ENCODE measurements around the gene MB21D2.
"Not testable (repeated sequence)": the region's sequence is repeated elsewhere in the genome, so short reads cannot be mapped to it uniquely, and the experiment has no call there.

MB21D2 gene

DNA sequence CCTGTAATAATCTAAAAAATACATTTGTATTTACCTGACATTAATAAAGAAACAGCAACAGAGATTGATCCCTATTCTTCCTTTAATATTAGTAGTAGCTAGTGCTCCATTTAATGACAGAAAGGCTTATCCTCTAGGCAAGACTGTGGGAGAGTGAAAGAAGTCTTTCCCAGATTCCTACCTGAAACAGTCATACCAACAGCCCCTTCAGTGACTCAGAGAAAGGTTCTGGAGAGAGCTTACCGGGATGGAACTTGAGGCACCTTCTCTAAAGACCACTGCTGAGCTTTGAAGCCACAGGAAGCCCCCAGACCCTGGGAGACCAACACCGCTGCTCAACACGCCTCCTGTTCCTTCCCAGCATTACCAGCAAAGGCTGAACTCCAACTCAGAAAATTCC lies 123.4 kb downstream of the MB21D2 start:
- no peak for DNase-seq

DNA sequence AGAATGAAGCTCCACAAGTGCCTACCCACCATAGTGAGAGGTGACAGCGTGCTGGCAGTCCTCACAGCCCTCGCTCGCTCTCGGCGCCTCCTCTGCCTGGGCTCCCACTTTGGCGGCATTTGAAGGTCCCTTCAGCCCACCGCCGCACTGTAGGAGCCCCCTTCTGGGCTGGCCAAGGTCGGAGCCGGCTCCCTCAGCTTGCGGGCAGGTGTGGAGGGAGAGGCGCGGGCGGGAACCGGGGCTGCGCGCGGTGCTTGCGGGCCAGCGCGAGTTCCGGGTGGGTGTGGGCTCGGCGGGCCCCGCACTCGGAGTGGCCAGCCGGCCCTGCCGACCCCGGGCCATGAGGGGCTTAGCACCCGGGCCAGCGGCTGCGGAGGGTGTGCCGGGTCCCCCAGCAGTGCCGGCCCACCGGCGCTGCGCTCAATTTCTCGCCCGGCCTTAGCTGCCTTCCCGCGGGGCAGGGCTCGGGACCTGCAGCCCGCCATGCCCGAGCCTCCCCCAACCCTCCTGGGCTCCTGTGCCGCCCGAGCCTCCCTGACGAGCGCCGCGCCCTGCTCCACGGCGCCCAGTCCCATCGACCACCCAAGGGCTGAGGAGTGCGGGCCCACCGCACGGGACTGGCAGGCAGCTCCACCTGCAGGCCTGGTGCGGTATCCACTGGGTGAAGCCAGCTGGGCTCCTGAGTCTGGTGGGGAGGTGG lies 128.7 kb downstream of the MB21D2 start:
- DNase-seq = not testable (repeated sequence)

DNA sequence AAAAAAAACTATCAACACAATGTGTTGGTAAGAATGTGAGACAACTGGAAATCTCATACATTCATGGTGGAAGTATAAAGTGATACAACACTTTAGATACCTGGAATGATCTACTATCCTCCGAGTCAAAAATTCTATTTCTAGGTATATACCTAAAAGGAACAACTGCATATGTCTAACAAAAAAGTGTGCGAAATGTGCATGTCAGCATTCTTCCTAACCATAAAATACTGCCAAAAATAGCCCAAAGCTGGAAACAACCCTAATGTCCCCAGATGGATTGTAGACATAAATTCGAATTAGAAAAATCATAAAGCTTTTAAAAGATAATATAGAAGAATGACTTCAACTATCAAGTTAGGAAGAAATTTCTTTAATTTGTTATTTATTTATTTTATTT lies 139.1 kb downstream of the MB21D2 start:
- no peak for DNase-seq

DNA sequence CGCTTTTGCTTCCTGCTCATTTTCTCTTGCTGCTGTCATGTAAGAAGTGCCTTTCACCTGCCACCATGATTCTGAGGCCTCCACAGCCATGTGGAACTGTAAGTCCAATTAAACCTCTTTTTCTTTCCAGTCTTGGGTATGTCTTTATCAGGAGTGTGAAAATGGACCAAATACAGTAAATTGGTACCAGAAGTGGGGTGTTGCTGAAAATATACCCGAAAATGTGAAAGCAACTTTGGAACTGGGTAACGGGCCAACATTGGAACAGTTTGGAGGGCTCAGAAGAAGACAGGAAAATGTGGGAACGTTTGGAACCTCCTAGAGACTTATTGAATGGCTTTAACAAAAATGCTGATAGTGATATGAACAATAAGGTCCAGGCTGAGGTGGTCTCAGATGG lies 143.3 kb downstream of the MB21D2 start:
- not testable (repeated sequence) for DNase-seq

DNA sequence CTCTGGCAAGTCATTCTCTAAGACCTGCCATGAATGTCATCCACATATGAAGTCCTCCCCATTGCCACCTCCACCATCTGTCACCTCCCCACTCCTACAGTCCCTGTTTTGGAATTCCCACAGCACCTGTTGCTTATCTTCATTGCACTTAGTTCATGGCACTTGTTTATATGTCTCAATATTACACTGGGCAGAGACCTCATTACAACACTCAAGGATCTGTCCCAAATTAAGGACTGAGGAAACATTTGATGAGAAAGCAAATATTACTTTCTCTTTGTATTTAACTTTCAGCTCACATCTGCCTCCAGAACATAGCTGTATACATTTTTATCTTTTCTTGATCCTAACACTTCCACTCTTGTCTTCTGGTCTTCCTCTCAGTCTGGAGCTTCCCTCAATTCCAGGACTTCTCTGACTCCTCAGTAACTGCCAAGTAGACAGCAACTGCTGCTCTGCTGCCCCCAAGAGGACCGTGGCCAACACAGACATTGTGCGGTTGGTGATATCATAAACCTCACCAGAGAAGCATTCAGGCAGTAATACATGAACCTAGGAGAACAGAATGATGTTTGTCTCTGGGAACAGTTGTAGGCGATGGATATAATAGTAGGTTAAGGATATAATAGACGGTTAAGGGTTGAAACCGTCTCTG lies 145.3 kb downstream of the MB21D2 start:
- no peak for DNase-seq

DNA sequence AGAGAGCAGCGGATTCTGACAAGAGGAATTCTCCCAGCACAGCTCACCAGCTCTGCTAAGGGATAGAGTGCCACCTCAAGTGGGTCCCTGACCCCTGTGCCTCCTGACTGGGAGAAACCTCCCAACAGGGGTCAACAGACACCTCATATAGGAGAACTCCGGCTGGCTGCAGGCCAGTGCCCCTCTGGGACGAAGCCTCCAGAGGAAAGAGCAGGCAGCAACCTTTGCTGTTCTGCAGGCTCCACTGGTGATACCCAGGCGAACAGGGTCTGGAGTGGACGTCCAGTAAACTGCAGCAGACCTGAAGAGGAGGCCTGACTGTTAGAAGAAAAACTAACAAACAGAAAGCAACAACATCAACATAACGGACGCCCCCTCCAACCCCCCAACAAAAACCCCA lies 159.0 kb downstream of the MB21D2 start:
- DNase-seq = no peak

DNA sequence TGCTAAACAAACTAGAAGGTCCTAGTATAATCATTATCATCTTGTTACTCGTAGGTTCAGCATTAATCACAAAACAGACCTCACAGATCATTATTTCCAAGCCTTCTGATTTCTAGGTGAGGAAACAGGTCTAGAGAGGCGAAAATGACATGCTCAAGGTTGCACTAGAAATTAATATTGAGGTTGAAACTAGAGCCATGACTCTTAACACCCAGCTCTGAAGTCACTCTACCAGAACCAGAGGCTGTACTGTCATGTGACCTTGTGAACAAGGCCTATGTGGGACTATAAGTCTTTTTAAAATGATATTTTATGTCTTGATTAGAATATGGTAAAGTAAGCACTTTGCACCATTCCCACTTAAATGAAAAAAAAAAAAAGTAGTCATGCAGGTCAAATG lies 166.5 kb downstream of the MB21D2 start:
- no peak for DNase-seq

DNA sequence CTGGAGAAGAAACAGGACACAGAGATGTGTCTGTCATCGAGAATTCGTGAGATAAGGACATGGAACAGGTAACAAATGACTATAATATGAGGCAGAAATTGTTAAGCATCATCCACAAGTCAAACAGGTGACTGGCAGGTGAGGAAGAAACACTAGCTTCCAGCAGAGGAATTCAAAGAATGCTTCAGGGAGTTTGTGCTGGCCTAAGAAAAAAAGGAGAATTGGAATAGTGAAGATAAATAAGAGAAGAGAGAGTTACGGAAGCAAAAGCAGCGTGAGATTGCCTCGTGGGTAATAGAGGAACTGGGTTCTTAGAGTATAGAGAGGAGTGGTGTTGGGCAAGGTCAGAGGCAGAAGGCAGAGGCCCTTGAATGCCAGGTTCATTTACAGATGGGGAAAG lies 167.5 kb downstream of the MB21D2 start:
- no peak for DNase-seq

DNA sequence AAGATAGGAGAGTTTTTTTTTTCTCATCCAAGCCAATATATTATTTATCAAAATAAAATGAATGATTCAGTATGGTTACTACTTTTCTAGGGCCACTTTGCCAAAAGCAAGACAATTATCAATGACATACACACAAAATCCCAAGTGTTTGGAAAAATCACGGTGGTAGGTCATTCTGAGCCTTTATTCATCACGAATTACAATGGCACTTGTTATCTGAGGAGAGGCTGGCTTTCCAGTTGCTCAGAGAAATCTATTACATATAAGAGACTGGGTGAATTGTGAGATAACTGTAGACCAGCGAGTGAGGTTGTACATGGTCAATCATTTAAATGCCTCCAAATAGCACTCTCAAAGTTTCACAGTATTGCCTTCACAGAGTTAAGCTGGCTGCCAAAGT lies 169.9 kb downstream of the MB21D2 start:
- DNase-seq = no peak

DNA sequence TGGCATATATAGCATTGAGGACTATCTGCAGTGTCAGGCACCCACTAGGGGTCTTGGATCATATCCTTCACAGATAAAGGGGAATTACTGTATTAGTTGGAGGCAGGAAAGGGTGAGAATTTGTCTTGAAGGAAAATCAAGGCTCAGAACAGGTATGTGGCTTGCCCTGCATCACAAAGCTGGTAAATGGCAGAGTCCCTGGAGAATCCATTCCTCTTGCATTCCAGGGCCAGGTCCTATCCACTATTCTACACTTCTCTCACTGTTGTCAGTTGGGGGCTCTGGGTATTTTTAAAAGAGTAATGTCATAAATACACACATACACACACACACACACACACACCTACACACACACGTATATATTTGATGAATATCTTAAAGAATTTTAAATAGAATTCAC lies 170.5 kb downstream of the MB21D2 start:
- no peak for DNase-seq

All from stimulated activated CD4-positive, alpha-beta T cell treated with anti-CD3 and anti-CD28 coated beads, Interleukin-4, amount 100 ng/mL, for 1 hour (primary cell).